ENCODE results near the gene ACTN4.
"Not testable (repeated sequence)": the region's sequence is repeated elsewhere in the genome, so short reads cannot be mapped to it uniquely, and the experiment has no call there.

ACTN4 gene

DNA sequence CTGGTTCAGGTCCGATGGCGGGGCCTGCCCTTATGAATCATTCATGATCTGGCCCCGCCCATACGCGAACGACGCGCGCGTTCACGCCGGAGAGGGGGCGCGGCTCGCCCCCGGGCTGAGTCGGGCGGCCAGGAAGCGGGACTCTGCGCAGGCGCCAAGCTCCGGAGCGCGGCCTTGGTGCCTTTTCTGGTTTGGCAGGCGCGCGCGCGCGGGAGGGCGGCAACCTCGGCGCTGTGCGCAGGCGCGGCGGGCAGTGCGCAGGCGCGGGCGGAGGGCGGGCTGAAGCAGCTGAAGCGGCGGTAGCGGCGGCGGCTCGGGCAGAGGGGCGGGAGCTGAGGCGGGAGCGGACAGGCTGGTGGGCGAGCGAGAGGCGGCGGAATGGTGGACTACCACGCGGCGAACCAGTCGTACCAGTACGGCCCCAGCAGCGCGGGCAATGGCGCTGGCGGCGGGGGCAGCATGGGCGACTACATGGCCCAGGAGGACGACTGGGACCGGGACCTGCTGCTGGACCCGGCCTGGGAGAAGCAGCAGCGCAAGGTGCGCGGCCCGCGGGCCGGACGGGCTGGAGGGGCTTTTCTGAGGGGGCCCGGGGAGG lies at the start of gene ACTN4:
Gene ACTN4, plus strand, starts transcription at position 282 of the 598 bp plus-strand sequence. Its CDS starts 97 bp downstream, at position 379.
- FAIRE-seq: peak; percentile 47

GRCh38 chr19:38599722-38600121 lies 47.7 kb upstream of the ACTN4 start:
- FAIRE-seq: no peak

GRCh38 chr19:38602856-38603255 lies 44.6 kb upstream of the ACTN4 start:
- not testable (repeated sequence) for FAIRE-seq

- no peak for FAIRE-seq
Observed at GRCh38 chr19:38606131-38606530, 41.3 kb upstream of the ACTN4 start.

DNA sequence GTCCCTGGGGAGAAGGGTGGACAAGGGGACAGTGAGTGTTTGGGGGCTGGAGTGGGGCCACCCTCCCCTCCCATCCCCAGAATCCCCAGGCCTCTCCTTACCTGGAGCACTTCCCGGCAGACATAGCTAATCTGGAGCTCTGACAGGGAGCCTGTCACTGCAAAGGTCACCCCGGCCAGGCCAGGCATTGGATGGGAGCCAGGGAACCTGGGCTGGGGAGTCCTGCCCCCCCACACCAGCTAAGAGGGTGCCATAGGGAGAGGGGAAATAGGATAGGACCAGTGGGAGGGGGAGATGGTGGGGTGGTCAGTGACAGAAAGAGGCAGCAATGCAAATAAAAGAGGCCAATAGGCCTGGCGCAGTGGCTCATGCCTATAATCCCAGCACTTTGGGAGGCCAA lies 33.2 kb upstream of the ACTN4 start:
- FAIRE-seq: no peak

GRCh38 chr19:38615007-38615581 lies 32.4 kb upstream of the ACTN4 start:
- no peak for FAIRE-seq

DNA sequence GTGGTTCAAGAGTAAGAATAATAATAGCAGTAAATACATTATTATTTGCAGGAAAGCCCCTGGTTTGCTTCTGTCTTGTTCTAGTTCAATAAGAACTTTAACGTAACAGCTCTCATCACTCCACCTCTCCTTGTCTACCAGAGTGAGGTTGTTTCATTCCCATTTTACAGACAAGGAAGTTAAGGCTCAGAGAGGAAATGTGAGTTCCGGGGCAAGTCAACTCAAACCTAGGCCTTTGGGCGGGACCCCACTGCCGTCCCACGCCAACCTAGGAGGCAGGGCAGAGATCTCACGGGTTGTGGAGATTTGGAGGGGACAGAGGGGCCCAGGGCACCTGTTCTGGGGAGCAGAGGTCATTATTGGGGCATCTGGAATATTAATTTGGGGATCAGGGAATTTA lies 31.2 kb upstream of the ACTN4 start:
- no peak for FAIRE-seq

DNA sequence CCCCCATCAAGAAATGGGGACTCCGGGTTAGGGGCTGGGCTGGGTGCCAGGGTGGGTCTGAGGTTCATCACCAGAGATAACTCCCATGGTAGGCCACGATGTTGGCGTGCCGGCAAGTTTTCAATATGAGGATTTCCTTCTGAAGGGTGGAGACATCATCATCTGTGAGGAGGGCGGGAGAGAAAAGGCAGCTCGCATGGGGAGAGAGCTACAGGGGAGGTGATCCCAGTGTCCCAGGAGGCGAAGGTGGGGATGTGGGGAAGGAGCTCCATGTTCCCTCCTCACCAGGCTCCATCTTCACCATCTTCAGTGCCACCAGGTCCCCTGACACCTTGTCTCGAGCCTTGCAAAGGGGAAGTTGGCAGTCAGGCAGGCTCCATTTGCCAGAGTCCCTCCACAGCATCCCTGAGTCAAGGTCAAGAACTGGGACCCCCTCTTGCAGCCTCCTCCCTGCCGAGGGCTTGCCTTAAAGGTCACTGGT lies 30.1 kb upstream of the ACTN4 start:
- no peak for FAIRE-seq

DNA sequence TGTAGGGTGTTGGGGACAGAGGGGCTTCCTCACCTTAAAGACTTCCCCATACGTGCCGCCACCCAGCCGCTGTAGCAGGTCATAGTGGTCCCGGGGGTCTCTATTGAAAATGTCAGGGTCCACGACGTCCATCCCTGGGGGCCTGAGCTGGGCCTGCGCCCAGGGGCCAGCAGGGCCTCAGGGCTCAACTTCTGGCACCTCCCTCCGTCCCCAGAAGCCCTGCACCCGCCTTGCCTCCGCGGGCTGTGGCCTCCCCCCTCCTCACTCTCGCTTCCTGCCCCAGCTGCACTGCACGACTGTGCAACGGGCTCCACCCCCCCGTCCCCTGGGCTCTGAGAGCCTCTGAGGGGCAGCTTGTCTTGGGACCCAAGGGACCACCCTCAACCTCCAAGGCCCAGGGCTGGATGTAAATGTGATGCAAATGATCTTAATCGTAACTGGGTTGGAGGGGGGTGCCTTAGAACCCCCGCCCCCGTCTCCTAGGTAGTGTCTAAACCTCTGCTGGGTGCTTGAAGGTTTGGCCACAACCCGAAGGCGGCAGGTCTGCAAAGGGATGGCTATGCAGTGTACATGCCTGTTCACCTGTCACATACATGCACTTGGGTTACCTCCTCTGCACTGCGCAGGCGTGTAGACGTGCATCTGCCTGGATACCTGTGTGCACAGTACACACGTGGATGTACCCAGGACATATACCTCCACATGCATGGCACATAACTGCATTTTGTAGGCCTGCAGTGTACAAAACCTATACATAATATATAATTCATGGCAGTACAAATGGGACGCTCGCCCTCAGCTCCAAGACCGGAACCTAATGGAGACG lies 29.5 kb upstream of the ACTN4 start, which contains the start of gene MAP4K1:
Gene MAP4K1, minus strand, starts transcription at position 190 of the 826 bp plus-strand sequence. Its CDS starts 58 bp downstream, at position 132.
- no peak for FAIRE-seq

GRCh38 chr19:38618590-38619360 lies 28.7 kb upstream of the ACTN4 start, which contains the start of gene EIF3K:
Gene EIF3K, plus strand, starts transcription at chr19:38619188. Its CDS starts 81 bp downstream, at chr19:38619269.
- FAIRE-seq: peak; percentile 97

- no peak for FAIRE-seq
Observed at GRCh38 chr19:38619361-38620174, 27.9 kb upstream of the ACTN4 start.

DNA sequence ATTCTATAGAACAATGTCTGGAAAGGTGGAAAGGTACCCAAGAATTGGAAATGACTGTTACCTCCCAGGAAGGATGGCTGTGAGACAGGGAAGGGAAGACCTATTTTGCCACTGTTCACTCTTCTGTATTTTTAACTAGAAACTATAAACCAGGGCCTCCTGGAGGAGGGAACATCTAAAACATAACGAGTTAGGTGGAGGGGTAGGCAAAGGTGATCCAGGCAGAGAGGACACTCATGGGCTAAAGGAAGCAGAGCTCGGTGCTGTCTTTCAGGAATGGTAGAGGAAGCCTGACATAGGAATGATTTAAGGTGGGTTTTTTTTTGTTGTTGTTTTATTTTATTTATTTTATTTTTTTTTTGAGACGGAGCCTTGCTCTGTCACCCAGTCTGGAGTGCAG lies 22.6 kb upstream of the ACTN4 start:
- no peak for FAIRE-seq

- FAIRE-seq: no peak
Observed at GRCh38 chr19:38626401-38626800, 21.0 kb upstream of the ACTN4 start.

DNA sequence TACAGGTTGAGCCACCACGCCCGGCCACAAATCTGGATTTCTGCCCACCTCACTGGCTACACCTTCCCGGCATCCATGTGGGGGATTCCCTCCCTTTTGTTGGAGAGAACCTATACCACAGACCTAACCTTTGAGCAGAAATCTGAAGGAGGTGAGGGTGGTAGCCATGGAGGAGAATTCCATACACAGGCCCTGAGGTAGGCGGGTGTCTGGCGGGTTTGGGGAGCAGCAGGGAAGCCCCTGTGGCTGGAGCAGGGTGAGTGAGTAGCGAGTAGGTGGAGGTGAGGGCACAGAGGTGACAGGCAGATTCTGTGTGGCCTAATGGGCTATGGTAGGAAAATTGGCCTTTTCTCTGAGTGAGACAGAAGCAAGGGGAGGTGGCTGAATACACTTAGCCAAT lies 17.9 kb upstream of the ACTN4 start:
- no peak for FAIRE-seq

DNA sequence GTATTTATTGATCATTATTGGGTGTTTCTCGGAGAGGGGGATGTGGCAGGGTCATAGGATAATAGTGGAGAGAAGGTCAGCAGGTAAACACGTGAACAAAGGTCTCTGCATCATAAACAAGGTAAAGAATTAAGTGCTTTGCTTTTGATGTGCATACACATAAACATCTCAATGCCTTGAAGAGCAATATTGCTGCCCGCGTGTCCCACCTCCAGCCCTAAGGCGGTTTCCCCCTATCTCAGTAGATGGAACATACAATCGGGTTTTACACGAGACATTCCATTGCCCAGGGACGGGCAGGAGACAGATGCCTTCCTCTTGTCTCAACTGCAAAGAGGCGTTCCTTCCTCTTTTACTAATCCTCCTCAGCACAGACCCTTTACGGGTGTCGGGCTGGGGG lies 16.1 kb upstream of the ACTN4 start:
- FAIRE-seq: not testable (repeated sequence)

DNA sequence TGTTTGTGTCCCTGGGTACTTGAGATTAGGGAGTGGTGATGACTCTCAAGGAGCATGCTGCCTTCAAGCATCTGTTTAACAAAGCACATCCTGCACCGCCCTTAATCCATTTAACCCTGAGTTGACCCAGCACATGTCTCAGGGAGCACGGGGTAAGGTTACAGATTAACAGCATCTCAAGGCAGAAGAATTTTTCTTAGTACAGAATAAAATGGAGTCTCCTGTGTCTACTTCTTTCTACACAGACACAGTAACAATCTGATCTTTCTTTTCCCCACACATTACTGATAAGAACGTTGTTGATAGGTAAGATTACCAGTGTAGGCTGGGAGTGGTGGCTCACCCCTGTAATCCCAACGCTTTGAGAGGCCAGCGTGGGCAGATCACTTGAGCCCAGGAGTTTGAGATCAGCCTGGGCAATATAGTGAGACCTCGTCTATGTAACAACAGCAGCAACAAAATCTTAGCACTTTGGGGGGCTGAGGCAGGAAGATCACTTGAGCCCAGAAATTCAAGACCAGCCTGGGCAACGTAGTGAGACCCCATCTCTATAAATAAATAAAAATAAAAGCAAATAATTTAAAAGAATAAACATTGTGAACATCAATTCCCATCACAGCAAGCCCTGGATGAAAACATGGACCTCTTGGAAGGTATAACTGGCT lies 15.5 kb upstream of the ACTN4 start:
- not testable (repeated sequence) for FAIRE-seq

DNA sequence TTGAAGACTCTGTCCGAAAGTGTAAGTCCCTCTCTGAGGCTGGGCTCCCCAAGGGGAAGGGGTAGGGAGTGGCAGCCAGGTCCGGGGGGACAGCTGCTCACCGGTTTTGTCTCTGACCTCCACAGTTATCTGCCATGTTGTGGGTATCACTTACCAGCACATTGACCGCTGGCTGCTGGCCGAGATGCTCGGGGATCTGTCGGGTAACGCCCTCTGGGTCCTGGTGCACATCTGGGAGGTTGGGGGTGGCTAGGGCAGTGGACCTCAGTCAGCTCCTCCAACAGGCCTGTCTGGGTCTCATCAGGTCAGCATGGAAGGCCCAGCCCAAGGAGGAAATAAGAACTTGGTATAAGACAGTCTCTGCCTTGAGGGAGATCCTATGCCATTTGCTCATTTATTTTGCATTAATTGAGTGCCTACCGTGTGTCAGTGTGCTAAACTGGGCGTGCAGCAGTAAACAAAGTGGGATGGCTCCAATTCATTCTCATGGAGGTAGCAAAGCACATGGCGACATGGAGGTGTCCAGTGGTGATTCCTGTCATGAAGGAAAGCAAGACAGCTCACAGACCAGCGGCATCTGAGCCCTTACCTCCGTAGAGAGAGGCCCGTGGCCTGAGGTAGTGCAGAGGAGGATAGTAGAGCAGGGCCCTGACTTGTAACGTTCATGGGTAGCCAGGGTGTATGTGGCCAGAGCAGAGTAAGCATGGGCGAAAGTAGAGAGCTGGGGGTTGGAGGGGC lies 14.8 kb upstream of the ACTN4 start:
- FAIRE-seq: no peak

- no peak for FAIRE-seq
Observed at GRCh38 chr19:38634757-38635482, 12.5 kb upstream of the ACTN4 start.

DNA sequence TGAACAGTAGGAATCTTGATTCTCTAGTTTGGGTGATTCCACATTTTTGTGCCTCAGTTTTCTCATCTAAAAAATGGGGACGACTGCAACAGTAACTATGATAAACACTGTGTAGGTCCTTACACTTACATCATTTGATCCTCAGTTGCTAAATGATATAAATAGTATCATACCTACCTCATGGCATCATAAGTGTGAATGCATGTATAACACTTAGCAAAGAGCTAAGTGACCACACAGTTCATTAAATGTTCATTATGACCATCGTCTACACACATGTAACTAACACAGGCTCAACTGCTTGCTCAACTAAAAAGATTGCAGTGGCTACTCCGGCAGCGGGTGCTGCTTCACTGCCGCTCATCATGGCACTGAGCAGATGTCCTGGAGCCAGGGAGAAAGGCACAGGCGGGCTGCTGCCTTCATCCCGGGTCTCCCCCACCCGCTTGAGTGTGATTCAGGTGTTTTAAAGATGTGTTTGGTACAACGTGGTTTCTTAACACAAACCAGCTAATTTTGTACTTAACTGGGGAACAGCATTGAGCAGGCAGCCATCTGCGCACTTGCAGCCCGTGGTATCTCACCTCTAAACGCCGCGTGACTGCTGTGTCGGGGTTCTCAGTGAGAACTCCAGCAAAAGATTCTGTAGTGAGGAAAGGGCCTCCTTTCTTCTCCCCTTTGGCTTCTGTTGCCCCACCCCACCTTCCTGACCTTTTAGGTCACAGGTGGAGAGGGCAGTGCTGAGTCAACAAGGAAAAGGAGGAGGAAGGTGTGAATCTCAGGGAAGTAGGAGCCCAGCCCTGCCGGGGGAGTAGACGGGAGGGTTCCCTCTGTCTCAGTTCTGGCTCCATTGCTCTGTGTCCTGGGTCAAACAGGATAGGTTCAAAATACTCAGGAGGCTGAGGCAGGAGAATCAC lies 11.7 kb upstream of the ACTN4 start:
- no peak for FAIRE-seq

Data from A204.1 (cell line).